Activated naive CD4-positive, alpha-beta T cell treated with anti-CD3 and anti-CD28 coated beads, Interleukin-2, amount 10 ng/mL, durations not matched to agents 7 days and 5 days (primary cell): ENCODE data around the gene SLC37A1.

ENCODE experiments used
- CTCF ChIA-PET: fragments of 350-600 bp; sonication (Branson Sonifier 250); formaldehyde crosslinking; loops from one replicate; lab custom pipeline; 2021; ENCODE audit warnings: antibody characterized with exemption; lab: Charles Lee
- DNase-seq: peaks from one replicate; pipeline ENCODE4 v3.0.0-alpha.2; 2020
- H3K27ac Mint-ChIP-seq: one replicate; pipeline ENCODE4 v1.8.0; 2021; ENCODE audit warnings: mild to moderate bottlenecking, moderate library complexity, mixed read lengths
- H3K27me3 Mint-ChIP-seq: one replicate; pipeline ENCODE4 v1.8.0; 2021; ENCODE audit warnings: mild to moderate bottlenecking, mixed read lengths
- H3K36me3 Mint-ChIP-seq: one replicate; pipeline ENCODE4 v1.8.0; 2021; ENCODE audit warnings: mixed read lengths
- H3K4me1 Mint-ChIP-seq: one replicate; pipeline ENCODE4 v1.8.0; 2021; ENCODE audit warnings: mixed read lengths
- H3K4me3 Mint-ChIP-seq: one replicate; pipeline ENCODE4 v1.8.0; 2021; ENCODE audit warnings: mild to moderate bottlenecking, moderate library complexity, mixed read lengths
- H3K9me3 Mint-ChIP-seq: one replicate; pipeline ENCODE4 v1.8.0; 2021; ENCODE audit warnings: mixed read lengths

Gene SLC37A1

DNA sequence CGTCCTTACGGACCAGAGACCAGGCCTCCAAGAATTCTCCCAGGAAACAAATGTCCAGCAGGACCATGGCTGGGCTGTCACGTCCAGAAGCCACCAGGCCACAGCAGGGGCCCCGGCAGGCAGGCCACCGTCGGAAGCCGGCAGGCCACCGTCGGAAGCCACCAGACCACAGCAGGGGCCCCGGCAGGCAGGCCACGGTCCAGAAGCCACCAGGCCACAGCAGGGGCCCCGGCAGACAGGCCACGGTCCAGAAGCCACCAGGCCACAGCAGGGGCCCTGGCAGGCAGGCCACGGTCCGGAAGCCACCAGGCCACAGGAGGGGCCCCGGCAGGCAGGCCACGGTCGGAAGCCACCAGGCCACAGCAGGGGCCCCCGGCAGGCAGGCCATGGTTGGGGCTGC is 72.8 kb downstream of the SLC37A1 start:
- no peak overlapping the region for H3K27ac Mint-ChIP-seq
- H3K27me3 Mint-ChIP-seq = no peaks in the 10 kb centered on the region
- CTCF ChIA-PET = no interaction called here
- H3K9me3 Mint-ChIP-seq = no peaks in the 10 kb centered on the region
- H3K4me1 Mint-ChIP-seq = peaks cover 11% of the 10 kb centered on the region
- DNase-seq = no peak
- no peak overlapping the region for H3K4me3 Mint-ChIP-seq
- H3K36me3 Mint-ChIP-seq = no peaks in the 10 kb centered on the region

DNA sequence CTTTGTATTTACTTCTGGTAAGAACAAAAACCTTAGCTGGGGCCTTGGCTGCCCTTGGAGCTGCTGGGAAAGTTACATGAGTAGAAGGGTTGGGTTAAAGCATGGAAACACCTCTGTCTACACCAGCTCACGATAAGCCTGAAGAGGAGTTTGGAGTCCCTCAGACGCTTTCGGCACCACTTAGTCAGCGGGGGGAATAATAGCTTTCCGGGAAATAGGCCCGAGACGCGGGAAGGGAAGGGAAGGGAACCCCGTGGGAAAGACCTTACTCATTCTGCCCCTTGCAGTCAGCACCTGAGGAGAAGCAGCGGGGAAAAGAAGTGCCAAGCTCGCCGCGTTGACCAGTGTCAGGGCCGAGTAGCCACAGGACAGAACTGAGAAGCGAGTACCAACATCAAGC is 73.4 kb downstream of the SLC37A1 start:
- H3K4me1 Mint-ChIP-seq = peaks cover 15% of the 10 kb centered on the region
- no peak for DNase-seq
- no peak overlapping the region for H3K4me3 Mint-ChIP-seq
- CTCF ChIA-PET = no interaction called here
- no peaks in the 10 kb centered on the region for H3K36me3 Mint-ChIP-seq
- no peaks in the 10 kb centered on the region for H3K27me3 Mint-ChIP-seq
- H3K9me3 Mint-ChIP-seq = no peaks in the 10 kb centered on the region
- H3K27ac Mint-ChIP-seq = no peak overlapping the region

DNA sequence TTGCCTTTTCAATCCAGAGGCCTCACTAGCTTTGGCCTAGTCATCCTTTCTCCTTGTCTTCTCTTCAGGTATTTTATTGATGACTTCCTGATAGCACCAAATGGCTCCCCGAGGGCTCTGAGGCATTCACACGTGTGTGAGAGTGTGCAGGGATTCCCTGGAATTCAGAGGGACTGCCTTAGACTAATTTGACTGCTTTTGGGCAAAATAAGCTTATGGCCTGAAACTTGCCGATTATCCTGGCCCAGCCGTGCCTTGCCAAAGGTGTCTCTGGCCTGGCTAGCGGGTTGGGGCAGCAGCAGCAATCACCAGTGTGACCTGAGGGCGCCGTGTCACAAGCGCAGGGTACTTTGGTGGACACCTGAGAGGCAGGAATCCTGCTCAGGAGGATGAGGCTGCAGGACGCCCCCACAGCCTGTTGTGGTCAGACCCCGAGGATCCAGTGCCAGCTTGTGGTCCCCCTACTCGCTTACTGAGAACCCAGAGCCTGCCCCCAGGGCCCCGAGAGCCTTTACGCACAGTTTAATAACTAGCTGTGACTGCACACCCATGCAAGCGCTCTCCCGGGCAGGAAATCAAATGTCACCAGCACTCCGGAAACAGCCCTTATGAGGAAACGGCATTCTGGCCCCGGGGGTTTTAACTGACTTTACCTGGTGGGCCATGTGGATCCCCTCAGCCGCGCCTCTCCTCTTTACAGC is 76.9 kb downstream of the SLC37A1 start:
- Mint-ChIP-seq H3K4me1 (peaks cover 24% of the 10 kb centered on the region), H3K4me3 (no peak overlapping the region), H3K27me3 (peaks cover 16% of the 10 kb centered on the region), H3K36me3 (no peaks in the 10 kb centered on the region), H3K9me3 (no peaks in the 10 kb centered on the region), H3K27ac (no peak overlapping the region)
- DNase-seq = peak; percentile 62
- CTCF ChIA-PET = interaction anchor here (1.1 to 1.7 kb wide), 3 partner anchors 62 to 228 kb away, joined by 3 to 6 read pairs (median 4); no protein-coding TSS in a partner anchor

DNA sequence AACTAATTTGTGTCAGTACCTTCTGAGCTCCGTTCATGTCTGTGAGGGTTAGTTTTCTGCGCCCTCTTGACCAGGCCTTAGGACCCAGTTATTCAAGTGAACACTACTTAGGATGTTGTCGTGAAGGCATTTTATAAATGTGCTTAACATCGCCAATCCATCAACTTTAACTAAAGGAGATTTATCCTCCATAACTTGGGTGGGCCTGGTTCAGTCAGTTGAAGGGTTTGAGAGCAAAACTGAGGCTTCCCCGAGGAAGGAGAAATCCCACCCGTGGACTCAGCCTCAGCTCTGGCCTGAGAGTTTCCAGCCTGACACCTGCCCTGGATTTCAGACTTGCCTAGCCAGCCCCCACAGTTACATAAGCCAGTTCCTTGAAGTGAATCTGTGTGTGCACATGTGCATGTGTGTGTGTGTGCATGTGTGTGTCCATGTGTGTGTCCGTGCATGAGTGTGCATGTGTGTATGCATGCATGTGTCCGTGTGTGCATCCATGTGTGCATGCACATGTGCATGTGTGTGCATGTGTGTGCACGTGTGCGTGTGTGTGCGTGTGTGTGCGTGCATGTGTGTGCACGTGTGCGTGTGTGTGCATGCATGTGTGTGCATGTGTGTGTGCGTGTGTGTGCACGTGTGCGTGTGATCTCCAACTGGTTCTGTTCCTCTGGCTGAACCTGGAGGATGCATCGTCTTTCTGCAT is 77.7 kb downstream of the SLC37A1 start:
- no peaks in the 10 kb centered on the region for H3K9me3 Mint-ChIP-seq
- no peak for DNase-seq

DNA sequence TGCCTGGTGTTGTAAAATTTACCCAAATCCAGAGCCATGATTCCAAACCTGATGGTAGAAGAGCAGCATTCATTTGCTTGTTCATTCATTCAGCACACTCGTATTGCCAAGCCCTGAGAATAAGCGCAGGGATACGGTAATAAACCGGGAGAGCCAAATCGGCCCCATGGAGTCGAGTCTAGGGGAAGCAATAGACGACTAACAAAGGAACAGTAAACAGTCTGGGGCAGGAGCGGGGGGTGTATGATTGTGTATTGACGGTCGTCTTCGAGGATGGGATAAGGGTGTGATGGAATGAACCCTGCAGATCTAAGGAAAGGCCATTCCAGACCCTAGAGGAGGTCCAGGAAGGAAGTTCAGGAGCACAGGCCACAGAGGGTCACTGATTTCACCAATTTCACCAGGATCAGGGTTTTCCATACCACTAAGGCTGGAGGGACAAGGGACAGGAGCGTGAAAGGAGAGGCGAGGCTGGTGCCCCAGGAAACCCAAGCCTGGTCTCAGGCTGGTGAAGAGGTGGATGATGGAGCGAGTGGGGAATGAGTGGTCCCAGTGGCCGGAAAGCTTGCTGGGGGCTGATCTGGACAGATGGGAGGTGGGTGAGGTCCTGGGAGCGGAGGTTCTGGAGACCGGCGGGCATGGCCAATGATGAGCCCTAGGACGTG is 78.6 kb downstream of the SLC37A1 start:
- DNase-seq = no peak
- Mint-ChIP-seq H3K4me3 (no peak overlapping the region), H3K4me1 (peaks cover 24% of the 10 kb centered on the region), H3K9me3 (no peaks in the 10 kb centered on the region), H3K36me3 (no peaks in the 10 kb centered on the region), H3K27me3 (peaks cover 22% of the 10 kb centered on the region), H3K27ac (no peak overlapping the region)
- CTCF ChIA-PET = interaction anchor here (0.8 to 3.8 kb wide), 10 partner anchors 9 to 301 kb away, joined by 3 to 33 read pairs (median 4); partner anchors contain the start of gene NDUFV3

More for the DNA sequence above, 77.7 kb downstream of the SLC37A1 start:
- peaks cover 18% of the 10 kb centered on the region for H3K27me3 Mint-ChIP-seq
- no peak overlapping the region for H3K4me3 Mint-ChIP-seq
- H3K27ac Mint-ChIP-seq = no peak overlapping the region
- CTCF ChIA-PET = interaction anchor here (1.1 to 1.7 kb wide), 3 partner anchors 63 to 227 kb away, joined by 3 to 6 read pairs (median 4); no protein-coding TSS in a partner anchor
- H3K36me3 Mint-ChIP-seq = no peaks in the 10 kb centered on the region
- H3K4me1 Mint-ChIP-seq = peaks cover 24% of the 10 kb centered on the region

DNA sequence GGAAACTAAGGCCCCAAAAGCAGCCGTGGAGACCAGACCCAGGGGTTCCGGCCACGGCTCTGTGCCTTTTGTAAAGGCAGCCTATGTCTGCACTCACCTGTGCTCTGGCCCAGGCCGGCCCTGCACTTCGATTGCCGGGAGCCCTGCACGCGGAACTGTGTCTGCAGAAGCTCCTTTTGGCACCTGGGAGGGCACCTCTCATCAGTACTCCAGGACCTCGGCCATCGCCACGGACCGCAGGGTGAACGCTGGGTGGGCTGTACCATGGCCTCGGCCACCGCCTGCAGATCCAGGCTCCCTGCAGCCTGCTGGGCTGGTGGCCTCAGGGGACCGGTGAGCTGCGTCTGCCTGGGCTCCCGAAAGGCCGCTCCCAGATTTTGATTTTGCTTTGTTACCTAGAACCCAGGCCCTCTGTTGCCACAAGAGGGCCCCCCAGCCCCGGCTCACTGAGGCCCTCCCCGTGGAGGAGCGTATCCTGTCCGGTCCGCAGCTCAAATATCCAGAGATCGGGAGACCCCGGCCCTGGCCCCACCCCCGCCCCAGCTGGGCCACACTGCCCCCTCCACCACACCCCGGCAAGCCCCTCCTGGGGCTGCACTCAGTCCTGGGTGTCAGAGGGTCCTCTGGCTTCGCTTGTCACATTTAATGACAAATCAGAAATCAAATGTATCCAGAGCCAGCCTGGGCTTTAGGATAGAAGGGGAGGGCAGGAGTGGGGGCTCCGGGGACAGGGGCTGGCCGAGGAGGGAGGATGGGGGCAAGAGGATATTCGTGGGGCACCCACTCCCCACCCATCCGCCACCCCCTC is 79.6 kb downstream of the SLC37A1 start:
- Mint-ChIP-seq H3K27me3 (peaks cover 26% of the 10 kb centered on the region), H3K9me3 (no peaks in the 10 kb centered on the region), H3K36me3 (no peaks in the 10 kb centered on the region), H3K4me1 (peaks cover 24% of the 10 kb centered on the region), H3K27ac (no peak overlapping the region), H3K4me3 (no peak overlapping the region)
- peak; percentile 80 for DNase-seq
- CTCF ChIA-PET = interaction anchor here (0.8 to 3.8 kb wide), 18 partner anchors 8 to 300 kb away, joined by 3 to 33 read pairs (median 4); partner anchors contain the start of gene NDUFV3

DNA sequence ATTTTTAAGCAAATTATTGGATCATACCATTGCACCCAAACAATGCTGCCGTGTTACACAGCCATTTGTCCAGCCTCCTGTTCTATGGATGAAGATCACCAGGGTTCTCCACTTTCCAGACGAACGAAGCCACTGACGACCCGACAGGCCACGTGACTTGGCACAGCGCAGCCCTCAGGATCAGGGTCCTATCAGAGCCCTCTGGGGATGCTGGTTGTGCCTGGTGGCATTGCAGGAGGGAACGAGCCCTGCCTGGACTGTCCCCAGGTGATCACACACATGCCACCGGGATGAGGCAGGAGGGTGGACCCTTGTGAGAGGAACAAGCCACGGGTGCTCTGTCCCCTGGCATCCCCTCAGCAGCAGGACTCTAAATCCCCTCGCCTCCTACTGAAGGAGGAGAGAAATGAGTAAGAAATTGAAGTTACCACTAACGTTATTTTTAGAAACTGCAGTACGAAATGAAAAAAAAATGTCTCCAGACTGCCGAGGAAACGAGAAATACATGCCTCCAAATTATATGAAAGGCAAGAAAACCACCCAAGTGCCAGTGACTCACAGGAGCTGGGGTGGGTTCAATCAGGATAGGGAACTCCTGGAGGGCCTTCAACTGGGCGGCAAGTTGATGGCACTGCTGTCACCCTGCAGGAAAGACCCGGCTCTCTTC is 81.1 kb downstream of the SLC37A1 start:
- CTCF ChIA-PET = interaction anchor here (0.9 to 3.8 kb wide), 4 partner anchors 20 to 298 kb away, joined by 3 to 33 read pairs (median 10); partner anchors contain the start of gene NDUFV3
- Mint-ChIP-seq H3K4me1 (peaks cover 24% of the 10 kb centered on the region), H3K27ac (no peak overlapping the region), H3K27me3 (peaks cover 41% of the 10 kb centered on the region), H3K4me3 (no peak overlapping the region), H3K9me3 (no peaks in the 10 kb centered on the region), H3K36me3 (no peaks in the 10 kb centered on the region)
- DNase-seq = no peak

DNA sequence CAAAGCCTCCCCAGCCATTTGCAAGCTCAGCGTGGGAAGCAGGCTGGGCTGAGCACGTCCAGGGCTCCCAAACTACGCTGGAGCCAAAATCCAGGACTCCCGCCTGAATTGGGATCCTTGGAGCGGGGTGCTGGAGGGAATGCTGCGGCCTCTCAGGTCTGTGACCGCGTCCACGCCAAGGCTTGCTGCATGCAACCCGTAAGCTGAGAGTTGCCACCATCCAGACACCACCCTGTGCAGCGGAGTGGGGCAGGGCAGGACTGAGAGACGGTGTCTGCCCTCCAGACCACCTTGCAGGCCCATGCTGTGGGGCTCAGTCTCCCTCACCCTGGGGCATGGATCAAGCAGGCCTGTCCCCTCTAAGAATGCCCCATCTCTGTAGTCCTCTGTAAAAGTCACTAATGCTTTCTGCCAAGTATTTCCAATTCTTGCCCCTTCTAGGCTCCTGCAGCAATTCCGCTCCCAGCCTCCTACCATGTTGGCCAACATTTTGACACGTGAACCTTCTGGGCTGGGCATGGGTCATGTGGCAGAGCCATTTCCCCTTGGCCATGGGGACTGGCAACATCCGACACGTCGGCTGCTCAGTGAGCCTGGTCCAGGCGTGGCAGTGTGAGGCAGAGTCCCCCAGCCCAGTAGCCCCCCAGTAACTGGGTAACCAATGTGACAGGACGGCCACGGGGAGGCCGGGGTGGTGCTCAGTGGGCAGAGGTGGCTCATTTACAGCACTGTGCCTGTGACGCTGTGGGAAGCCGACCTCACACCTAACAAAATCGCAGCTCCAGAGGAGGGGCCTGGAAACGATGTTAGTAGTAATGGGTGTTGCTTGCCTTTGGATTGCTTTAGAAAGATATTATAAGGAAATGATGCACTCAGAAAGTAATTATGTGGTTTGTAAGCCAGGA is 81.9 kb downstream of the SLC37A1 start:
- CTCF ChIA-PET = interaction anchor here (3.8 kb wide), 1 partner anchor 223 kb away, joined by 33 read pairs; no protein-coding TSS in a partner anchor
- H3K4me1 Mint-ChIP-seq = peaks cover 21% of the 10 kb centered on the region

DNA sequence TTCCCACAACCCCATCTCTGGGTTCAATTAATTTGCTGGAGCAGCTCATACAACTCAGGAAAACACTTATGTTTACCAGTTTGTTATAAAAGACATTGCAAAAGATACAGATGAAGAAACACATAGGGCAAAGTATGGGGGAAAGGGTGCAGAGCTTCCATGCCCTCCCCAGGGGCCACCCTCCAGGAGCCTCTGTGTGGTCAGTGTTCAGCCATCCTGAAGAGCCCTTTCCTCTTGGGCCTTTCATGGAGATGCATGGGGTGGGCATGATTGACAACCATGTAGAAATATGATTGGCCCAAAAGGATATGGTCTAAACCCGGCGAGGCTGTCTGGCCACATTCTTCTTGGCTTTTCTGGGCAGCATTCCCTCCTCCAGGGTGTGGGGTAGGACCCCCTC is 83.0 kb downstream of the SLC37A1 start:
- Mint-ChIP-seq H3K4me3 (no peak overlapping the region), H3K27ac (no peak overlapping the region), H3K9me3 (no peaks in the 10 kb centered on the region), H3K27me3 (peaks cover 57% of the 10 kb centered on the region), H3K4me1 (peaks cover 10% of the 10 kb centered on the region), H3K36me3 (no peaks in the 10 kb centered on the region)
- no peak for DNase-seq
- CTCF ChIA-PET = no interaction called here

More for the DNA sequence above, 81.9 kb downstream of the SLC37A1 start:
- H3K27ac Mint-ChIP-seq = no peak overlapping the region
- no peaks in the 10 kb centered on the region for H3K9me3 Mint-ChIP-seq
- H3K36me3 Mint-ChIP-seq = no peaks in the 10 kb centered on the region
- H3K4me3 Mint-ChIP-seq = no peak overlapping the region
- peaks cover 48% of the 10 kb centered on the region for H3K27me3 Mint-ChIP-seq
- DNase-seq = no peak

DNA sequence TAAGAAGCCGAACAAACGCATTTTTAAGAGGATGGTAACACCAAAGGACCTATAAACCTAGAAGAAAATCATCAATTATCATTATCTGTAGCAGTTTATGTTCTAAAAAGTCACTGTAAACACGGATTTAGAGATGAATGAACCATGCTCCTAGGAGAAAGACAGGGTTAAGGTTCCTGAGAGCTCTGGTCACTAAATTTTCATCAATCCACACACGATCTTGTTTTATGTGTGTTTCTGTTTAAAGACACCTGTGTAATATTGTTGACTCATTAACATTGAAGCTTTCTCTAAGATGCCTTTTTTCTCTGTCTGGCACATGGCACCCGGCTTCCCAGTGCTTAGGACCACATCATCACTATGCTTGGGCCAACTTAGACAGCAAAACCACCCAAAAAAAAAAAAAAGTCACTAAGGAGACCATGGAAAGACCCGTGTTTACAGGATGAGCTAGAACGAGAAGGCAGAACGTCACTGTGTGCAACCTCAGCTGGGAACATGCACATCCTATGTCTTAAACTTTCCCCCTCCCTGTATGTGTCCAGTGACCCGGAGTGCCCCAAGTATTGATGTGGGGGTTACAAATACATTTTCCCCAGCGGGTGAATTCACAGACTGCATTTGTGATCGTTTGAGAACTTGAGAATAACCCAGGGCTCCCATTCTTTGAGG is 84.0 kb downstream of the SLC37A1 start:
- peaks cover 4% of the 10 kb centered on the region for H3K4me1 Mint-ChIP-seq
- H3K36me3 Mint-ChIP-seq = no peaks in the 10 kb centered on the region
- no peak overlapping the region for H3K27ac Mint-ChIP-seq
- peaks cover 55% of the 10 kb centered on the region for H3K27me3 Mint-ChIP-seq
- no peak overlapping the region for H3K4me3 Mint-ChIP-seq
- CTCF ChIA-PET = no interaction called here
- DNase-seq = no peak
- no peaks in the 10 kb centered on the region for H3K9me3 Mint-ChIP-seq

DNA sequence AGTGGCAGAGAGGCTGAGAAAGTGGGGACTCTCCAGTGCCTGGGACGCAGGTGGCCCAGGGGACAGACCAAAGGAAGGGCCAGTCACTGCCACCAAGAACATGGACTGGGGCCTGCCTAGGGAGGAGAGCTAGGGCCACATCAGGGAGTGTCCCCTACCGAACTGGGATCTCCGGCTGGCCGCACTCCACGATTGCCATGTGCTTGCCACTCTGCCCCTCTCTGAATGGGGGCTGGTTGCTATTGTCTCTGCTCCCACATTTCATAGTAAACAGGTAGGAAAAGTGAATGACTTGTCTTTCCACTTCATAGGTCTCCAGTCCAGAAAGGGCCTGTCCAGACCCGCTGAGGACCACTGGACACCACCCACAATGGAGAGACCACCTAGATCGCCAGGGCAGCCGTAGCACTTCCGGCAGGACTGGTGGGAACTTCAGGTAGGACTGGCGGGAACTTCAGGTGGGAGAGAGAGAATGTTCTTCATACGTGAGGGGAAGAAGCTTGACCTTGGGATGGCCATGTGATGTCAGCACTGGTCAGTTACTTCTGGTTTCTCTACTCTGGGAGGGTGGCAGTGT is 84.6 kb downstream of the SLC37A1 start:
- H3K27ac Mint-ChIP-seq = no peak overlapping the region
- CTCF ChIA-PET = no interaction called here
- H3K27me3 Mint-ChIP-seq = peaks cover 59% of the 10 kb centered on the region

DNA sequence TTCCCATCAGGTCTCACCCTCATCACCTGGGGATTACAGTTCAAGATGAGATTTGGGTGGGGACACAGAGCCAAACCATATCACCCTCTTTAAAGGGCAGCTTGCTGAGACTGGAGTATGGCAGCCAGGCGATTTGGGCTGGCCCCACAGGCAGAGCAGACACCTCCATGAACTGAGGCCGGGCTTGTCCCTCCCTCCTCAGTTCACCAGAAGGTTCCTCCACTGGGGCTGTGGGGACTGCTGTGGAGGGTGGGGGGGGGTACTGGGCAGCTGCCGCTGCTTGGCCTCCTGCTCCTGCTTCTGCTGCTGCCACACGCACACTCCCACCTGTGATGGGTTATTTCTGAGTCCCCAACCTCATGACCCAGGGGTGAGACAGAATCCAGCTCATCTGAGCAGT is 85.8 kb downstream of the SLC37A1 start:
- Mint-ChIP-seq H3K36me3 (peaks cover 3% of the 10 kb centered on the region), H3K27ac (no peak overlapping the region), H3K4me1 (no peaks in the 10 kb centered on the region), H3K27me3 (peaks cover 66% of the 10 kb centered on the region), H3K4me3 (no peak overlapping the region), H3K9me3 (peaks cover 6% of the 10 kb centered on the region)
- CTCF ChIA-PET = no interaction called here
- no peak for DNase-seq

More for the DNA sequence above, 84.6 kb downstream of the SLC37A1 start:
- no peaks in the 10 kb centered on the region for H3K9me3 Mint-ChIP-seq
- peaks cover 1% of the 10 kb centered on the region for H3K4me1 Mint-ChIP-seq
- H3K36me3 Mint-ChIP-seq = peaks cover 3% of the 10 kb centered on the region
- H3K4me3 Mint-ChIP-seq = no peak overlapping the region
- DNase-seq = no peak
